Measurements from ENCODE around the gene PEDS1. TPM values are rescaled to one million over a fixed set of nuclear protein-coding genes. Genes with fewer than 3 reads are reported as not detected.

PEDS1 gene
- total and polyA plus RNA-seq, 2 of the 13 experiments (the other 11 are each of a cell fraction or from before 2014, with no cell fraction given) = 30.5 to 93.9 TPM

DNA sequence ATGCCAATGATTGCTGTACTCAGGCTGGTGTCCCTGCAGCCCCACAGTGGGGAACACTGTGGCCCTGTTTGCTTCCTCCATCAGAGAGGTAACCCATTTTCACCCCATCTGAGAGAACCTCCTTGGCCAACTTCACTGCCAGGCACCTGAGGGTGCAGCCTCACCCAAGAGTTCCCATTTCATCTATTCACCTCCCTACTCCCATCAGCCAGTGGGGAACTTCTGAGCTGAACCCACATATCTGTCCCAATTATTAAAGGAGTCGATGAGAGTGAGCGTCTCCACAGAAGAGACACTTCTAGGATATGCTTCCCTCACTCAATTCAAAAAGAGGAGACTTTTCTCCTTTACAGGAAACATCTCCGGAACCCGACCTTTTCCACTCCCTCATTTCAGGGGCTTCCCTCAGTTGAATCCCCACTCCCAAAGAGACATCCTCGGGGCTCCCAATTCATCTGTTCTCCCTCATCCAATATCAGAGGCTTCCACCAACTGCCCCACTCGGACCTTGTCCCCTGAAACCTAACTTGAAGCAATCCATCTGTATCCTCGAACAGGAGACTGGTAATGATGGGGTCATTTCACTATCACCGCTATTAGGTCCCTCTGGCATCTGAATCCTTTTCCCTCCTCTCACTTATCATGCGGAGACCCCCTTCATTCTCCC is 41.6 kb downstream of the PEDS1 start (continued):
- TF ChIP-seq, protein P1, sequence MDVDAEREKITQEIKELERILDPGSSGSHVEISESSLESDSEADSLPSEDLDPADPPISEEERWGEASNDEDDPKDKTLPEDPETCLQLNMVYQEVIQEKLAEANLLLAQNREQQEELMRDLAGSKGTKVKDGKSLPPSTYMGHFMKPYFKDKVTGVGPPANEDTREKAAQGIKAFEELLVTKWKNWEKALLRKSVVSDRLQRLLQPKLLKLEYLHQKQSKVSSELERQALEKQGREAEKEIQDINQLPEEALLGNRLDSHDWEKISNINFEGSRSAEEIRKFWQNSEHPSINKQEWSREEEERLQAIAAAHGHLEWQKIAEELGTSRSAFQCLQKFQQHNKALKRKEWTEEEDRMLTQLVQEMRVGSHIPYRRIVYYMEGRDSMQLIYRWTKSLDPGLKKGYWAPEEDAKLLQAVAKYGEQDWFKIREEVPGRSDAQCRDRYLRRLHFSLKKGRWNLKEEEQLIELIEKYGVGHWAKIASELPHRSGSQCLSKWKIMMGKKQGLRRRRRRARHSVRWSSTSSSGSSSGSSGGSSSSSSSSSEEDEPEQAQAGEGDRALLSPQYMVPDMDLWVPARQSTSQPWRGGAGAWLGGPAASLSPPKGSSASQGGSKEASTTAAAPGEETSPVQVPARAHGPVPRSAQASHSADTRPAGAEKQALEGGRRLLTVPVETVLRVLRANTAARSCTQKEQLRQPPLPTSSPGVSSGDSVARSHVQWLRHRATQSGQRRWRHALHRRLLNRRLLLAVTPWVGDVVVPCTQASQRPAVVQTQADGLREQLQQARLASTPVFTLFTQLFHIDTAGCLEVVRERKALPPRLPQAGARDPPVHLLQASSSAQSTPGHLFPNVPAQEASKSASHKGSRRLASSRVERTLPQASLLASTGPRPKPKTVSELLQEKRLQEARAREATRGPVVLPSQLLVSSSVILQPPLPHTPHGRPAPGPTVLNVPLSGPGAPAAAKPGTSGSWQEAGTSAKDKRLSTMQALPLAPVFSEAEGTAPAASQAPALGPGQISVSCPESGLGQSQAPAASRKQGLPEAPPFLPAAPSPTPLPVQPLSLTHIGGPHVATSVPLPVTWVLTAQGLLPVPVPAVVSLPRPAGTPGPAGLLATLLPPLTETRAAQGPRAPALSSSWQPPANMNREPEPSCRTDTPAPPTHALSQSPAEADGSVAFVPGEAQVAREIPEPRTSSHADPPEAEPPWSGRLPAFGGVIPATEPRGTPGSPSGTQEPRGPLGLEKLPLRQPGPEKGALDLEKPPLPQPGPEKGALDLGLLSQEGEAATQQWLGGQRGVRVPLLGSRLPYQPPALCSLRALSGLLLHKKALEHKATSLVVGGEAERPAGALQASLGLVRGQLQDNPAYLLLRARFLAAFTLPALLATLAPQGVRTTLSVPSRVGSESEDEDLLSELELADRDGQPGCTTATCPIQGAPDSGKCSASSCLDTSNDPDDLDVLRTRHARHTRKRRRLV (CRISPR knock-in tag; IDR thresholded peaks at IDR 0.05) = peak; percentile 11
- TF ChIP-seq PHF5A (CRISPR knock-in tag; IDR thresholded peaks at IDR 0.05; ENCODE audit: low read depth, unreplicated experiment) = no peak
- 0 out of 2 replicates have a peak, but pooled peaks have one; percentile 28 for TF ChIP-seq SALL1 (CRISPR knock-in tag; IDR thresholded peaks at IDR 0.05)
- TF ChIP-seq ERF (CRISPR knock-in tag; IDR thresholded peaks at IDR 0.05) = peak; percentile 31; the same call in 1 of the 2 replicates
- no peak for TF ChIP-seq TBL1XR1 (IDR thresholded peaks at IDR 0.05; ENCODE audit: borderline replicate concordance, low read length, partially characterized antibody)
- TF ChIP-seq, protein P2, sequence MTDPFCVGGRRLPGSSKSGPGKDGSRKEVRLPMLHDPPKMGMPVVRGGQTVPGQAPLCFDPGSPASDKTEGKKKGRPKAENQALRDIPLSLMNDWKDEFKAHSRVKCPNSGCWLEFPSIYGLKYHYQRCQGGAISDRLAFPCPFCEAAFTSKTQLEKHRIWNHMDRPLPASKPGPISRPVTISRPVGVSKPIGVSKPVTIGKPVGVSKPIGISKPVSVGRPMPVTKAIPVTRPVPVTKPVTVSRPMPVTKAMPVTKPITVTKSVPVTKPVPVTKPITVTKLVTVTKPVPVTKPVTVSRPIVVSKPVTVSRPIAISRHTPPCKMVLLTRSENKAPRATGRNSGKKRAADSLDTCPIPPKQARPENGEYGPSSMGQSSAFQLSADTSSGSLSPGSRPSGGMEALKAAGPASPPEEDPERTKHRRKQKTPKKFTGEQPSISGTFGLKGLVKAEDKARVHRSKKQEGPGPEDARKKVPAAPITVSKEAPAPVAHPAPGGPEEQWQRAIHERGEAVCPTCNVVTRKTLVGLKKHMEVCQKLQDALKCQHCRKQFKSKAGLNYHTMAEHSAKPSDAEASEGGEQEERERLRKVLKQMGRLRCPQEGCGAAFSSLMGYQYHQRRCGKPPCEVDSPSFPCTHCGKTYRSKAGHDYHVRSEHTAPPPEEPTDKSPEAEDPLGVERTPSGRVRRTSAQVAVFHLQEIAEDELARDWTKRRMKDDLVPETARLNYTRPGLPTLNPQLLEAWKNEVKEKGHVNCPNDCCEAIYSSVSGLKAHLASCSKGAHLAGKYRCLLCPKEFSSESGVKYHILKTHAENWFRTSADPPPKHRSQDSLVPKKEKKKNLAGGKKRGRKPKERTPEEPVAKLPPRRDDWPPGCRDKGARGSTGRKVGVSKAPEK (CRISPR knock-in tag; IDR thresholded peaks at IDR 0.05; ENCODE audit: borderline replicate concordance) = 0 out of 2 replicates have a peak, but pooled peaks have one; percentile 64
- 0 out of 2 replicates have a peak, but pooled peaks have one; percentile 5 for TF ChIP-seq ZNF790 (CRISPR knock-in tag; IDR thresholded peaks at IDR 0.05; ENCODE audit: borderline replicate concordance)
- TF ChIP-seq, protein P3, sequence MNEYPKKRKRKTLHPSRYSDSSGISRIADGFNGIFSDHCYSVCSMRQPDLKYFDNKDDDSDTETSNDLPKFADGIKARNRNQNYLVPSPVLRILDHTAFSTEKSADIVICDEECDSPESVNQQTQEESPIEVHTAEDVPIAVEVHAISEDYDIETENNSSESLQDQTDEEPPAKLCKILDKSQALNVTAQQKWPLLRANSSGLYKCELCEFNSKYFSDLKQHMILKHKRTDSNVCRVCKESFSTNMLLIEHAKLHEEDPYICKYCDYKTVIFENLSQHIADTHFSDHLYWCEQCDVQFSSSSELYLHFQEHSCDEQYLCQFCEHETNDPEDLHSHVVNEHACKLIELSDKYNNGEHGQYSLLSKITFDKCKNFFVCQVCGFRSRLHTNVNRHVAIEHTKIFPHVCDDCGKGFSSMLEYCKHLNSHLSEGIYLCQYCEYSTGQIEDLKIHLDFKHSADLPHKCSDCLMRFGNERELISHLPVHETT (CRISPR knock-in tag; conservative IDR thresholded peaks at IDR 0.05) = no peak
- no peak for TF ChIP-seq TOE1 (CRISPR knock-in tag; IDR thresholded peaks at IDR 0.05)
- no peak for TF ChIP-seq RFX5 (IDR thresholded peaks at IDR 0.05; ENCODE audit: low read depth, low read length)
- no peak for TF ChIP-seq ZMAT3 (CRISPR knock-in tag; conservative IDR thresholded peaks at IDR 0.05)
- TF ChIP-seq SRY (CRISPR knock-in tag; IDR thresholded peaks at IDR 0.05) = 0 out of 2 replicates have a peak, but pooled peaks have one; percentile 3
- TF ChIP-seq ZNF124 (CRISPR knock-in tag; IDR thresholded peaks at IDR 0.05) = 0 out of 2 replicates have a peak, but pooled peaks have one; percentile 3

Measured in HepG2 (cell line).